Smooth muscle cell (in vitro differentiated cells): ENCODE results near the gene HSPG2. TPM values are rescaled to one million over a fixed set of nuclear protein-coding genes. Genes with fewer than 3 reads are reported as not detected.

Source experiments
- DNase-seq: peaks from one replicate; lab custom pipeline; 2025; ENCODE audit not compliant: unreplicated experiment; lab: John Stamatoyannopoulos, UW
- H2AFZ ChIP-seq: fragments of 200-600 bp; sonication (generic); 2 replicates; pipeline ENCODE4 v1.6.0; 2016; ENCODE audit warnings: antibody characterized with exemption, low read depth, mild to moderate bottlenecking
- H3F3A ChIP-seq: fragments of 200-600 bp; sonication (generic); 2 replicates; pipeline ENCODE4 v1.6.0; 2017; ENCODE audit warnings: antibody characterized with exemption, low read depth
- H3K27ac ChIP-seq: fragments of 200-600 bp; sonication (generic); 2 replicates; pipeline ENCODE4 v1.5.1; 2016; ENCODE audit warnings: low read depth, mild to moderate bottlenecking
- H3K27me3 ChIP-seq: fragments of 200-600 bp; sonication (generic); 2 replicates; pipeline ENCODE4 v1.6.1; 2016; ENCODE audit warnings: low read depth, mild to moderate bottlenecking
- H3K36me3 ChIP-seq: fragments of 200-600 bp; sonication (generic); 2 replicates; pipeline ENCODE4 v1.5.1; 2016; ENCODE audit warnings: low read depth
- H3K4me1 ChIP-seq: fragments of 200-600 bp; sonication (generic); 2 replicates; pipeline ENCODE4 v1.5.1; 2016; ENCODE audit warnings: low read depth
- H3K4me2 ChIP-seq: fragments of 200-600 bp; sonication (generic); 2 replicates; pipeline ENCODE4 v1.6.0; 2016; ENCODE audit warnings: mild to moderate bottlenecking
- H3K4me3 ChIP-seq: fragments of 200-600 bp; sonication (generic); 2 replicates; pipeline ENCODE4 v1.5.1; 2016; ENCODE audit warnings: mild to moderate bottlenecking
- H3K79me2 ChIP-seq: fragments of 200-600 bp; sonication (generic); 2 replicates; pipeline ENCODE4 v1.6.0; 2016; ENCODE audit warnings: low read depth, mild to moderate bottlenecking
- H3K9ac ChIP-seq: fragments of 200-600 bp; sonication (generic); 2 replicates; pipeline ENCODE4 v1.6.0; 2016; ENCODE audit warnings: low read depth
- H3K9me3 ChIP-seq: fragments of 200-600 bp; sonication (generic); replicated peaks from 2 replicates; pipeline ENCODE4 v1.5.1; 2016; ENCODE audit warnings: low read depth
- H4K20me1 ChIP-seq: fragments of 200-600 bp; sonication (generic); 2 replicates; pipeline ENCODE4 v1.6.0; 2016; ENCODE audit warnings: low read depth
- CTCF ChIP-seq: fragments of 200-600 bp; sonication (generic); IDR thresholded peaks from 2 replicates; pipeline ENCODE4 v1.5.1; 2017; ENCODE audit warnings: borderline replicate concordance, mild to moderate bottlenecking, antibody characterized with exemption; ENCODE audit not compliant: insufficient read depth, poor library complexity, severe bottlenecking
- WGBS: methylation state at CpG from one replicate; pipeline ENCODE4 v1.1.7; 2016; ENCODE audit warnings: low lambda C conversion rate; 5-methylcytosine and 5-hydroxymethylcytosine counted together
- polyA plus RNA-seq: library from polyadenylated mRNA; unstranded; fragments of >200 nt; fragmentation: Nextera tagmentation; extraction: Ambion mirVana; gene quantifications from 2 replicates; pipeline ENCODE4 v1.2.1, GENCODE V29; 2016
- total RNA-seq: library from RNA; depleted of rRNA; stranded (reverse); fragments of >200 nt; gene quantifications from 2 replicates; pipeline ENCODE4 v1.2.3, GENCODE V29; 2014

Gene HSPG2
- total and polyA plus RNA-seq, 2 experiments from 2014 or later: 40.7 to 46.7 TPM

- Histone ChIP-seq H3K4me3 (no peak overlapping the region), H3K79me2 (no peaks in the 10 kb centered on the region), H3K9me3 (no peaks in the 10 kb centered on the region), H3K27ac (no peak overlapping the region), H4K20me1 (no peaks in the 10 kb centered on the region), H3K4me2 (no peak overlapping the region), H3K4me1 (peaks cover 7% of the 10 kb centered on the region), H3K36me3 (no peaks in the 10 kb centered on the region), H3K27me3 (no peaks in the 10 kb centered on the region), H3K9ac (no peak overlapping the region), H3F3A (no peaks in the 10 kb centered on the region), H2AFZ (no peak overlapping the region)
- DNase-seq: no peak
- no peak for TF ChIP-seq CTCF
- WGBS: 92% methylated on average over 12 of the region's 12 CpGs
Measured at GRCh38 chr1:21951226-21951870, 14.2 kb upstream of the HSPG2 start.

DNA sequence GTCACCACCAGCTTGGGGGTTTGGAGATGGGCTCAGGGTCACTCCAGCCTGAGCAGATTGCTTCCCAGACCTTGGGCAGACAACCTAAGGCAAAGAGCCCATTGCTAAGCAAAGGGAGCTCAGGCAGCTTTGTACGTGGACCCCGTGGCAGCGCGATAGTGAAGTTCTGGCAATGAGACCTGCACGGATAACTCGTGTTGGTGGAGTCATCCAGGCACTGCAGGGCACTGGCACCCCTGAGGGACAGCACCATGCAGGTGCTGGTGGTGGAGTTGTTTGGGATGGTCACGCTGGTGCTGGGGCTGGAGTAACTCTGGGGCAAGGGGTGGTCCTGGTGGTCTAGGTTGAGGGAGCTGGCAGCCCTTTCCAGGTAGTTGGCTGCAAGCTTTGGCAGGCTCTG, 13.6 kb upstream of the HSPG2 start:
- Histone ChIP-seq H3K36me3 (no peaks in the 10 kb centered on the region), H3F3A (no peaks in the 10 kb centered on the region), H3K79me2 (no peaks in the 10 kb centered on the region), H3K4me3 (no peak overlapping the region), H2AFZ (no peak overlapping the region), H3K4me1 (peaks cover 5% of the 10 kb centered on the region), H3K27me3 (no peaks in the 10 kb centered on the region), H3K27ac (no peak overlapping the region), H3K9me3 (no peaks in the 10 kb centered on the region), H3K4me2 (no peak overlapping the region), H4K20me1 (no peaks in the 10 kb centered on the region), H3K9ac (no peak overlapping the region)
- DNase-seq: no peak
- TF ChIP-seq CTCF: no peak
- WGBS: 96% methylated on average over 7 of the region's 7 CpGs

GRCh38 chr1:21946836-21947587, 9.9 kb upstream of the HSPG2 start:
- H3K4me1 ChIP-seq: peaks cover 23% of the 10 kb centered on the region
- H3F3A ChIP-seq: peaks cover 23% of the 10 kb centered on the region
- H3K36me3 ChIP-seq: no peaks in the 10 kb centered on the region
- no peaks in the 10 kb centered on the region for H3K79me2 ChIP-seq
- no peak for DNase-seq
- H3K27ac ChIP-seq: no peak overlapping the region
- WGBS: 84% methylated on average over 11 of the region's 11 CpGs
- H2AFZ ChIP-seq: no peak overlapping the region
- H3K9ac ChIP-seq: no peak overlapping the region
- TF ChIP-seq CTCF: no peak
- no peaks in the 10 kb centered on the region for H3K9me3 ChIP-seq
- no peak overlapping the region for H3K4me3 ChIP-seq
- no peaks in the 10 kb centered on the region for H3K27me3 ChIP-seq
- H4K20me1 ChIP-seq: no peaks in the 10 kb centered on the region
- no peak overlapping the region for H3K4me2 ChIP-seq
